Measurements from ENCODE around the gene ANGPT4.

Gene ANGPT4

GRCh38 chr20:940926-941325, 24.8 kb upstream of the ANGPT4 start:
- DNase-seq (ENCODE audit: low read depth in 2 of 2) = no peak

GRCh38 chr20:939606-940005, 23.5 kb upstream of the ANGPT4 start:
- no peak for DNase-seq (ENCODE audit: low read depth in 2 of 2)

- no peak for DNase-seq (ENCODE audit: low read depth in 2 of 2)
Observed at GRCh38 chr20:934186-934840, 18.2 kb upstream of the ANGPT4 start.

- no peak for DNase-seq (ENCODE audit: low read depth in 2 of 2)
Observed at GRCh38 chr20:933029-933428, 16.9 kb upstream of the ANGPT4 start.

- no peak for DNase-seq (ENCODE audit: low read depth in 2 of 2)
Observed at GRCh38 chr20:931401-931800, 15.3 kb upstream of the ANGPT4 start.

- no peak for DNase-seq (ENCODE audit: low read depth in 2 of 2)
Observed at GRCh38 chr20:926670-927069, 10.5 kb upstream of the ANGPT4 start.

DNA sequence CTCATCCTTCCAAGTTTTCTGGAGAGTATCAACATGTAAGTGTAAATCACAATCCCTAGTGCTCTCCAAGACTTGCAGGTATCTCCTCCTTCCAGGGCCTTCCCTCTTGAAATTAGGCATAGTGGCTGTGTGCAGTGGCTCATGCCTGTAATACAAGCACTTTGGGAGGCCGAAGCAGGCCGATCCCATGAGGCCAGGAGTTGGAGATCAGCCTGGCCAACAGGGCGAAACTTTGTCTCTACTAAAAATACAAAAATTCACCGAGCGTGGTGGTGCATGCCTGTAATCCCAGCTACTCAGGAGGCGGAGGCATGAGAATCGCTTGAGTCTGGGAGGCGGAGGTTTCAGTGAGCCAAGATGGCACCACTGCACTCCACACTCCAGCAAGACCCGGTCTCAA, 9.4 kb upstream of the ANGPT4 start:
- DNase-seq (ENCODE audit: low read depth in 2 of 2) = no peak

DNA sequence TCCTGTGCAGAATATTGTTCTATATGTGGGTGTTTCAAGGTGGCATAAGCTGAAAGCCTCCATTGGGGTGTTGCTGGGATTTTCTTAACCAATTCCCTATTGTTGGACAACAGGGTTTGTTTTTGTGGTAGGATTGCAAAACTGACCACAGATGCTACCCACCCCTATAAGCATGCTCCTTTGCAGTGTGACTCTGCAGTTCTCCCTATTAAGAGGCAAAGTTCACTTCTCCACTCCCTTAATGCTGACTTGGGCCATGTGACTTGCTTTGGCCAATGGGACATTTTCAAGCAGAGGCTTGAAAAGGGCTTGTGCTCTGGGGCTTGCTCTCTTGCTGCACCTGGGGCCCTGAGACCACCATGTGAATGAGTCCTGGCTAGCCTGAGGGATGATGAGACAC, 8.5 kb upstream of the ANGPT4 start:
- DNase-seq (ENCODE audit: low read depth in 2 of 2) = no peak

DNA sequence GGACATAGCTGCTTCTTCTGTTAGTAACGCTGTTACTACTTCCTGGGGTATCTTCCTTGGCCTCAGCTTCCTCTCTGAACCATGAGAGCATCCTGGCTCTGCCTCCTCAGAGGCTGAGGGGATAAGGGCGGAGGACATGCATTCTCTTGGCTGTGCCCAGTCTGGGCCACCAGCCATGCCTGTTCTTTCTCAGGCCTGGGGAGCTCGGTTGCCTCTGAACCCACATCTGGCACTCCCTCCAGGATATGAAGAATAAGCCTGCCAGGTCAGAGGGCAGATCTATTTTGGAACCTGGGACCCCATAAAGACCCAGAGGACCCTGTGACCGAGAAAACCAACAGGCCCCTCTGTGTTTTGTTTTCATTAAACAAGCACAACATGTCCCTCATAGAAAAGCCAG, 6.6 kb upstream of the ANGPT4 start:
- no peak for DNase-seq (ENCODE audit: low read depth in 2 of 2)

DNA sequence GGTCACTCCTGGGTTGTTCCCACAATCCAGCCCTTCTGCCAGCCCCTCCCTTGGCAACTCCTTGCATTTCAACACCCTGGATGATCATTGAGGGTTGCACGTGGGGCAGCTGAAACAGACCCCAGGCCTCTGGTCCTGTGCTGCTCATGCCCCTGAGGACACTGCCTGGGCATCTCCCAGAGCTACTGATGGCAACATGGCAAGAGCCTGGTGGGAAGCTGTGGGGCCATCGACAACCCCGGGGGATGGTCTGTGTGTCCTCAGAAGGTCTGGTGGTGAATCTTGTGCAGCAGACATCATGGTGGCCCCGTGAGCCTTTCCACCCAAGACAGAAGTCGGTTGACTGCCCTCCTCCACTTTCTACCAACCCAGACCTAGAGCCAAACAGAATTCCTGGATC, 4.9 kb upstream of the ANGPT4 start:
- DNase-seq (ENCODE audit: low read depth in 2 of 2) = no peak

- DNase-seq (ENCODE audit: low read depth in 2 of 2) = no peak
Observed at GRCh38 chr20:920311-920710, 4.2 kb upstream of the ANGPT4 start.

GRCh38 chr20:919491-919916, 3.4 kb upstream of the ANGPT4 start:
- no peak for DNase-seq (ENCODE audit: low read depth in 2 of 2)

GRCh38 chr20:917416-917815, 1.3 kb upstream of the ANGPT4 start:
- DNase-seq (ENCODE audit: low read depth in 2 of 2) = no peak

DNA sequence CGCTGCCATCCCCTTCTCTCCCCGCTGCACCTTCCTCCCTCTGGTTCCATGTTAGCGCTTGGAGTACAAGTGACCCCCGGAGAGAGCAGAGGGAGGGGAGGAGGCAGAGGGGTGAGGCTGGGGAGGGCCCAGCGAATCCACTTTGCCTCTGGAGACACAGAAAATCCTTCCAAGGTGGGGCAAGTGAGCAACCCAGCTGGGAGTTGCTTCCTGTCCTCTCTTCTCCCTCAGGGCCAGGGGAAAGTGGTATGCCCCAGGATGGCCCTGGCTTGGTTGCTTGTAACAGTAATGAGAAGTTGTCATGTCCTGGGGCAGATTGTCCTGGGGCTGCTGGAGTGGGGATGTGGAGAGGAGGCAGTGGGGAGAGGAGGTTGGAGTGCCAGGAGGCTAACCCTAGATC, 691 bp upstream of the ANGPT4 start:
- DNase-seq (ENCODE audit: low read depth in 2 of 2) = no peak

- no peak for DNase-seq (ENCODE audit: low read depth in 2 of 2)
Observed at GRCh38 chr20:914727-915498, 1.2 kb downstream of the ANGPT4 start.

DNA sequence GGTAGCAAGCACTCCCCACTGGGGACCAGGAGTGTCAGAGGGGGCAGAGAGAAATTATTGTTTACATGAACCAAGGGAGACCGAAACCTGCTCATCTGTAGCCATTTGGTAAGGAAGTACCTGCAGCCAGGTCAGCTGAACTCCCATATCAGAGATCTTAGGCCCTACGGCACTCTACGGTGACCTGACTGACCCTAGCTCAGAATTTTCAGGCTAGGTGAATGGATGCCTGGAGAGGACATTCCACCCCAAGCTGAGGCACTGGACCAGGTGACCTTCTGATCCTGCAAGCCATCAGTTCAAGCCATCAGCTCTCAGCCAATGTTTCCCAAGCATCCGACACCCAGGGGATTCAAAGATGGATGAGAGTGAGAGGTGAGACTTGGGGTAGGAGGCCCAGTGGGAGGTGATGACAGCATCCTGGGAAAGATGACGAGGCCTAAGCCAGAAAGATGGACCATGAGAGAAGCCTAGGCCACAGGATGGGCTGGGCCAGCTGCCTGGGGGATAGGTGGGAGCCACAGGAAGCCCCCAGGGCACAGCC, 2.8 kb downstream of the ANGPT4 start:
- no peak for DNase-seq (ENCODE audit: low read depth in 2 of 2)

- no peak for DNase-seq (ENCODE audit: low read depth in 2 of 2)
Observed at GRCh38 chr20:911882-912600, 4.1 kb downstream of the ANGPT4 start.

DNA sequence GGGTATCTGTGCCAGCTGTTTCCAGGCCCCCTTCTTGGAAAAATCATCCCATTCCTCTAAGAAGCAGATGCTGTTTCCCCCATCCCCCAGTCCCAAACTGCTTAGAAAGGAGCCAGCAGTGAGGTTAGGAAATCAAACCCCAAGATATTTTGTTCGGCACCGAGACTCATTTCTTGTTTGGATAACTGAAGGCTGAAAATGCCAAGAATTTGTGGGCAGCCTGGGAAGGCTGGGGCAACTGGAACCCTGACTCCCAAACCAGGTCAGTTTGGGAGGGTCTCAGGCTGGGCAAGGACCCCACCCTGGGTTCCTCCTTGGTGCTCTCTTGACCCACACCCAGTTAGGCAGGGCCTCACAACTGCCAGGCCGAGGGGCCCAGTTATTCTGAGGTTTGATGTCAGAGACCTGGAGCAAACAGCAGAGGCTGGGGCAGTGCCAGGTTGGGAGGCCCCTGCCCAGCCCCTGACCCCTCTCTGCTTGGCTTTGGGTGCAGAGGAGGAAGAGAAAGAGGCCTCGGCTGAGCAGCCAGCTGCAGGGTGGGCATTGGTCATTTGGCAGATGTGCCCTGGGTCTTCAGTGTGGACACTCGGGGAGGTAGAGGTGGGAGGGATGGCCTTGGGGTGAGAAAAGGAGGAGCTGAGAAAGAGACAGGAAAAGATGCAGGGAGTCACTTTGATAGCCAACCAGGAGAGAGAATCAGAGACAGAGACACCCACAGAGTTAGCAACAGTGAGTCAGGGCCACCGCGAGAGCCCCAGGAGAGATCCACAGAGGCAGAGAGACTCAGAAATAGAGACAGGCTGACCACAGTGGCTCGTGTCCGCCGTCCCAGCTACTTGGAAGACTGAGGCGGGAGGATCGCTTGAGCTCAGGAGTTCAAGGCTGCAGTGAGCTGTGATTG, 5.0 kb downstream of the ANGPT4 start:
- no peak for DNase-seq (ENCODE audit: low read depth in 2 of 2)

GRCh38 chr20:910132-910869, 5.8 kb downstream of the ANGPT4 start:
- no peak for DNase-seq (ENCODE audit: low read depth in 2 of 2)

GRCh38 chr20:909641-910040, 6.5 kb downstream of the ANGPT4 start:
- no peak for DNase-seq (ENCODE audit: low read depth in 2 of 2)

- no peak for DNase-seq (ENCODE audit: low read depth in 2 of 2)
Observed at GRCh38 chr20:906703-907270, 9.3 kb downstream of the ANGPT4 start.
